Nucleus accumbens (tissue), 56 donors: Measurements from ENCODE around the gene PGK2.

ENCODE experiments used
- DNase-seq, 56 donors: peaks; one replicate each; lab custom pipeline; 2025; lab: John Stamatoyannopoulos, UW

The PGK2 gene

DNA sequence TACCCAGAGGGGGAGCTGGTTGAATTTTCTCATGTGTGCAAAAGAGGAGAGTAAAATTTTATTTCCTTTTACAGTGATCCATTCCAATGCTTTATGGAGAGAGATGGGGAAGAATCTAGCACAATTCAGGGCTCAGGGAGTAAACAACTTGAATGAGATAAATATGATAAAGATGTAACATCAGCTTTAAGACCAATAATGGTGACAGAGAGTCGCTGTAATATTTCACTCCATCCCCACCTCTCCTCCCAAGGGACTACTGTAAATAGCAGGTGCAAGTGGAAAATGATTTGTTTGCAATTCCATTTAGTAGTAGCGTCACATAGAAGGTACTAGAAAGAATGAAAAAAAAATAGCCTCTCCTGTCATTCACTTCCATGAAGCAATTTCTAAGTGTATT lies 47.7 kb downstream of the PGK2 start:
- DNase-seq: no peak

DNA sequence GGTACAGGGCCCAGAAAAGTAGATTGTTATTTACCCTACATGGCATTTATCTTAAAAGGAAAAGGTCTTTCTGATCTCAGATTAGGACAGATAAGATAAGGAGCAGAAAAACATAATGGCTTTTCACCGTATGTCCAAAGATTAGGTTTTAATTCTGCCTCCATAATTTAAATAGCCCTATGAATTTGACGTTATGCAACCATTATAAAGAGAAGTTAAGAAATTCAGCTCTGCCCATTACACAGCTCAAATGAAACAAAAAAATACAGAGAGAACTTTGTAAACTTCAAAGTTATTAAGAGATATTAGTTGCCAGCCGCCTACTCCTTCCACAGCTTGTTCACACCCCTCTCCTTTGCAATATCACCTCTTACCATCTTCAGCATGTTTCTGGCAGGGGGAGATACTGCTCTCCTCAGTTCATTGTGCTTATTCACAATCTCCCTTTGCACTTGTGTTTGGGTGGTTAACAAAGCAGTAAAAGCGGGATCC lies 51.0 kb downstream of the PGK2 start:
- DNase-seq: no peak
